Left lung (tissue), 10 donors: Measurements from ENCODE around the gene NCAM2. TPM values are rescaled to one million over a fixed set of nuclear protein-coding genes. Genes with fewer than 3 reads are reported as not detected.

Source experiments
- ATAC-seq: fragments of 200-7000 bp; cut with Tn5 transposase; one replicate; pipeline ENCODE4 v1.9.1; 2020; ENCODE audit warnings: moderate library complexity
- DNase-seq, 4 donors: peaks; one replicate each; pipeline ENCODE4 v3.0.0-alpha.2; 2013 to 2020
- H3K27ac ChIP-seq, 2 donors: fragments of 200-600 bp; sonication (generic) in 1 of 2; one replicate each; pipeline versions ENCODE4 v1.5.0 to v1.8.0; 2020 to 2021
- H3K27me3 ChIP-seq, 2 donors: fragments of 200-600 bp; sonication (generic) in 1 of 2; one replicate each; pipeline versions ENCODE4 v1.5.0 to v1.8.0; 2020 to 2021
- H3K36me3 ChIP-seq, 2 donors: fragments of 200-600 bp; sonication (generic) in 1 of 2; one replicate each; pipeline versions ENCODE4 v1.5.0 to v1.8.0; 2020 to 2021
- H3K4me1 ChIP-seq, 2 donors: fragments of 200-600 bp; one replicate each; pipeline ENCODE4 v1.8.0; 2021
- H3K4me3 ChIP-seq, 2 donors: fragments of 200-600 bp; sonication (generic) in 1 of 2; one replicate each; pipeline versions ENCODE4 v1.5.0 to v1.8.0; 2020 to 2021; ENCODE audit warnings: mild to moderate bottlenecking in 1 of 2
- H3K9me3 ChIP-seq, 2 donors: fragments of 200-600 bp; sonication (generic) in 1 of 2; one replicate each; pipeline versions ENCODE4 v1.5.0 to v1.8.0; 2020 to 2021
- CTCF ChIP-seq, 2 donors: fragments of 200-600 bp; sonication (generic) in 1 of 2; IDR thresholded peaks; one replicate each; pipeline versions ENCODE4 v1.5.0 to v1.8.0; 2021; ENCODE audit warnings: antibody characterized with exemption in 2 of 2
- intact Hi-C, 2 donors: fragments of 100-400 bp; cut with DNase I; formaldehyde crosslinking; loops; one replicate each; pipeline versions ENCODE4 v1.11.2 to v1.14.2; 2022
- polyA plus RNA-seq, 6 donors: library from polyadenylated mRNA; unstranded; fragments of 120-200 nt; gene quantifications; one replicate each; pipeline ENCODE4 v1.2.1, GENCODE V29; 2013; ENCODE audit not compliant: insufficient read length in 6 of 6
- total RNA-seq, 2 donors: library from RNA; stranded (reverse); fragmentation: NEBNext Ultra II Directional; extraction: Animal tissue kit (Norgen Biotek cat#: 25700); gene quantifications; one replicate each; pipeline ENCODE4 v1.2.1, GENCODE V29; 2021
- donor health status: DM: no; HTN: yes; CAD: no.
- donor health status: DM: no; HTN: no; CAD: no.

NCAM2 gene
- total and polyA plus RNA-seq, 8 donors = 3.3 to 30.4 (median 4.6) TPM

- H3K4me1 ChIP-seq = no peaks in the 10 kb centered on the region
- H3K4me3 ChIP-seq = no peak overlapping the region
- no peak overlapping the region for H3K27ac ChIP-seq
- intact Hi-C loops = no loop called here
- H3K36me3 ChIP-seq = no peaks in the 10 kb centered on the region
- no peaks in the 10 kb centered on the region for H3K27me3 ChIP-seq
- TF ChIP-seq CTCF (IDR thresholded peaks at IDR 0.05) = no peak
- ATAC-seq = no peak
- H3K9me3 ChIP-seq = no peaks in the 10 kb centered on the region
- no peak for DNase-seq
Measured at GRCh38 chr21:21213297-21213696, 215.1 kb downstream of the NCAM2 start.

- no peak for TF ChIP-seq CTCF (IDR thresholded peaks at IDR 0.05)
- no peak overlapping the region for H3K4me3 ChIP-seq
- intact Hi-C loops = no loop called here
Measured at GRCh38 chr21:21216047-21216446, 217.8 kb downstream of the NCAM2 start.

GRCh38 chr21:21226472-21226871, 228.3 kb downstream of the NCAM2 start:
- intact Hi-C loops = no loop called here
- no peak for TF ChIP-seq CTCF (IDR thresholded peaks at IDR 0.05)
- Histone ChIP-seq H3K27ac (no peak overlapping the region), H3K36me3 (no peaks in the 10 kb centered on the region), H3K9me3 (peaks cover 0 to 7% of the 10 kb centered on the region in 2 donors), H3K27me3 (no peaks in the 10 kb centered on the region), H3K4me3 (no peak overlapping the region), H3K4me1 (no peaks in the 10 kb centered on the region)
- DNase-seq = no peak
- no peak for ATAC-seq

More at GRCh38 chr21:21216047-21216446, 217.8 kb downstream of the NCAM2 start:
- Histone ChIP-seq H3K27ac (no peak overlapping the region), H3K4me1 (no peaks in the 10 kb centered on the region), H3K36me3 (no peaks in the 10 kb centered on the region), H3K9me3 (no peaks in the 10 kb centered on the region), H3K27me3 (no peaks in the 10 kb centered on the region)
- DNase-seq = no peak
- ATAC-seq = no peak

- TF ChIP-seq CTCF (IDR thresholded peaks at IDR 0.05) = no peak
- intact Hi-C loops = loop anchor here in 1 of 2 donors (10.0 kb wide), 1 partner anchor 1564 kb away; no protein-coding TSS in a partner anchor
- H3K27me3 ChIP-seq = no peaks in the 10 kb centered on the region
- H3K4me3 ChIP-seq = no peak overlapping the region
- ATAC-seq = no peak
- H3K9me3 ChIP-seq = no peaks in the 10 kb centered on the region
- H3K27ac ChIP-seq = no peak overlapping the region
- no peaks in the 10 kb centered on the region for H3K4me1 ChIP-seq
- DNase-seq = no peak
- H3K36me3 ChIP-seq = no peaks in the 10 kb centered on the region
Measured at GRCh38 chr21:21230672-21231071, 232.5 kb downstream of the NCAM2 start.

GRCh38 chr21:21231913-21232312, 233.7 kb downstream of the NCAM2 start:
- H3K4me3 ChIP-seq = no peak overlapping the region
- no peak for TF ChIP-seq CTCF (IDR thresholded peaks at IDR 0.05)
- DNase-seq = no peak
- intact Hi-C loops = loop anchor here in 1 of 2 donors (10.0 kb wide), 1 partner anchor 1563 kb away; no protein-coding TSS in a partner anchor
- no peaks in the 10 kb centered on the region for H3K27me3 ChIP-seq
- no peak overlapping the region for H3K27ac ChIP-seq
- H3K9me3 ChIP-seq = no peaks in the 10 kb centered on the region
- no peaks in the 10 kb centered on the region for H3K4me1 ChIP-seq
- ATAC-seq = no peak
- no peaks in the 10 kb centered on the region for H3K36me3 ChIP-seq
